OCI-LY1 (cell line): ENCODE data around the gene ZNF23.

Experiments
- EZH2 ChIP-seq: fragments of 200-600 bp; sonication (generic), shearing (Covaris generic); IDR thresholded peaks from 2 replicates; pipeline ENCODE4 v1.8.0; 2017; ENCODE audit warnings: borderline replicate concordance, mixed run types, mild to moderate bottlenecking, antibody characterized with exemption, low read length, moderate library complexity, mixed read lengths
- TF ChIP-seq, protein P1 (sequence below): fragments of 200-600 bp; sonication (generic), shearing (Covaris generic); IDR thresholded peaks from 2 replicates; pipeline ENCODE4 v1.5.1; 2017; ENCODE audit warnings: mild to moderate bottlenecking, antibody characterized with exemption, low read length, moderate library complexity, mixed read lengths

DNA sequence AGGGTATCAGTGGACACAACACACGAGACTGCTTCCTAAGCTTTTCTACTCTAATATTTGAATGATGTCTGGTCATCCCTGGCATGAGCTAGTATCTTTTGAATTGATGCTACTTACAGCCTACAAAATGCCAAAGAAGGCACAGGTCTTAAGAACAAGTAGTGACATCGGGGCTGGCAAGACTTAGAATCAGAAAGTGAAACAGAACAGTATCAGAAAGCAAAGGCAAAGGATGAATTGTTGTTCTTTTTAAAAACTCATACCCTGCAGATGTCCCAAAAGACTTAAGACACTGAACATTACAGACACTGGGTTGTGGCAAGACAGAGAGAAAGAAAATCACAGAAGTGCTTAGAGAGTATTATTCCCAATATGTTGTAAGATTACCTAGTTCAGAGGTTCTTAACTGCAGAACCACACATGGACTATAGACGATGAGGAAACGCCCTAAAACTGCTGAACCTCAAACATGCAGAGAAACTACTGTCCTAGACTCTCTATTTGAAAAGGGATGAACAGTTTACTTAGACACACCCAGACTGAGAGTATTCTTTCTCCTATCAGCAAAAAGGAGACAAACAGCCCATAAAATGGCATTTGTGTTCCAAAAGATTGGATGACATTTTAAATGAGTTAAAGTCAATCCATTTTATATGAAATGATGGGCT is 14.5 kb upstream of the ZNF23 start:
- TF ChIP-seq EZH2: no peak
- TF ChIP-seq, protein P1, sequence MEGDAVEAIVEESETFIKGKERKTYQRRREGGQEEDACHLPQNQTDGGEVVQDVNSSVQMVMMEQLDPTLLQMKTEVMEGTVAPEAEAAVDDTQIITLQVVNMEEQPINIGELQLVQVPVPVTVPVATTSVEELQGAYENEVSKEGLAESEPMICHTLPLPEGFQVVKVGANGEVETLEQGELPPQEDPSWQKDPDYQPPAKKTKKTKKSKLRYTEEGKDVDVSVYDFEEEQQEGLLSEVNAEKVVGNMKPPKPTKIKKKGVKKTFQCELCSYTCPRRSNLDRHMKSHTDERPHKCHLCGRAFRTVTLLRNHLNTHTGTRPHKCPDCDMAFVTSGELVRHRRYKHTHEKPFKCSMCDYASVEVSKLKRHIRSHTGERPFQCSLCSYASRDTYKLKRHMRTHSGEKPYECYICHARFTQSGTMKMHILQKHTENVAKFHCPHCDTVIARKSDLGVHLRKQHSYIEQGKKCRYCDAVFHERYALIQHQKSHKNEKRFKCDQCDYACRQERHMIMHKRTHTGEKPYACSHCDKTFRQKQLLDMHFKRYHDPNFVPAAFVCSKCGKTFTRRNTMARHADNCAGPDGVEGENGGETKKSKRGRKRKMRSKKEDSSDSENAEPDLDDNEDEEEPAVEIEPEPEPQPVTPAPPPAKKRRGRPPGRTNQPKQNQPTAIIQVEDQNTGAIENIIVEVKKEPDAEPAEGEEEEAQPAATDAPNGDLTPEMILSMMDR: no peak
